KBM-7 (cell line): Measurements from ENCODE around the gene TKTL1.
"Not testable (repeated sequence)": the region's sequence is repeated elsewhere in the genome, so short reads cannot be mapped to it uniquely, and the experiment has no call there.

Experiments used
- DNase-seq: peaks from one replicate; pipeline ENCODE4 v3.0.0-alpha.2; 2015
- in situ Hi-C: fragments of 300-500 bp; cut with MboI; formaldehyde crosslinking; loops from 2 replicates; pipeline ENCODE4 v1.14.3; 2020; ENCODE audit warnings: low sequenced_read_pairs, low pct_unique_long_range_greater_than_20kb, mixed read lengths

TKTL1 gene

DNA sequence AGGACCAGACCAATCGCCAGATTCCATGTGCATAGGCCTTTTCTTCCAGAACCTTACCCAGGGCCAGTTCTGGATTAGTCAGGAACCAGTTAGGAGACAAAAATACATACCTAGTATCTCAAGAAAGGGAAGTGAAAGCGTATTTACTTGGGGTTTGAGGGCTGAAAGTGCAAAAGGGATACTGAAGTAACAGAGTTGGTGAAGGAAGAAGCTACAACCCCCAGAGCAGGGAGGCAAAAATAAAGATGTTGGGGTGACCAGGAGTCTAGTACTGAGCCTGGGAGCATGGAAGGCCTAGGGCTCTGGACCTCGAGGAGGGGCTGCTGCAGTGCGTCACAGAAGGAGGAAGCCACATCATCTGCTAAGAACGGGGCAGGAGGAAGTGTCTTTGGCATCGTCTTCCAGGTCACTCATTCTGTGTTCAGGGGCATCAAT is 38.3 kb downstream of the TKTL1 start:
- peak; percentile 33 for DNase-seq
- in situ Hi-C loops, result no loop called here

GRCh38 chrX:154334496-154334895 is 38.9 kb downstream of the TKTL1 start:
- DNase-seq, result no peak
- in situ Hi-C loops, result no loop called here

GRCh38 chrX:154341399-154342298 is 46.1 kb downstream of the TKTL1 start:
- DNase-seq, in situ Hi-C loops: not testable (repeated sequence)

GRCh38 chrX:154343063-154343462 is 47.5 kb downstream of the TKTL1 start:
- in situ Hi-C loops, DNase-seq: not testable (repeated sequence)

DNA sequence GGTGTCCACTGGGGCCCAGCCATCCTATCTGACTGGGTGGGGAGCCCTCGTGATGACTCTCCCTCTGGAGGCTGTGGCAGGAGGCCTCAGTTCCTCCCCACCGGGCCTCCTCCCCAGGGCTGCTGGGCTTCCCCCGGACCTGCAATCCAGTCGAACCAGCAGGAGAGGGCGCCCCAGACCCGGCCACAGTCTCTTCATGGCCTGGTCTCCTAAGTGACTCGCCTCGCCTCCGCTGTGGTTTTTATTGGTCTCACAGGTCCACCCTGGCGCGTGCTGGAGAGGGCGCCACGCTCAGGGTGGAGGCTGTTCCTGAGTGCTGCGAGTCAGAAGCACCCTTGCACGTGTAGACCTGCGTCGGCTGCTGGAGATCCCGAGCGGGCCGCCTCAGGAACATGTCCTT is 48.0 kb downstream of the TKTL1 start:
- in situ Hi-C loops, DNase-seq: not testable (repeated sequence)

GRCh38 chrX:154348114-154348531 is 52.5 kb downstream of the TKTL1 start:
- in situ Hi-C loops, result no loop called here
- no peak for DNase-seq

- in situ Hi-C loops, result no loop called here
These were observed 53.2 kb downstream of the TKTL1 start for GRCh38 chrX:154348646-154349358.

DNA sequence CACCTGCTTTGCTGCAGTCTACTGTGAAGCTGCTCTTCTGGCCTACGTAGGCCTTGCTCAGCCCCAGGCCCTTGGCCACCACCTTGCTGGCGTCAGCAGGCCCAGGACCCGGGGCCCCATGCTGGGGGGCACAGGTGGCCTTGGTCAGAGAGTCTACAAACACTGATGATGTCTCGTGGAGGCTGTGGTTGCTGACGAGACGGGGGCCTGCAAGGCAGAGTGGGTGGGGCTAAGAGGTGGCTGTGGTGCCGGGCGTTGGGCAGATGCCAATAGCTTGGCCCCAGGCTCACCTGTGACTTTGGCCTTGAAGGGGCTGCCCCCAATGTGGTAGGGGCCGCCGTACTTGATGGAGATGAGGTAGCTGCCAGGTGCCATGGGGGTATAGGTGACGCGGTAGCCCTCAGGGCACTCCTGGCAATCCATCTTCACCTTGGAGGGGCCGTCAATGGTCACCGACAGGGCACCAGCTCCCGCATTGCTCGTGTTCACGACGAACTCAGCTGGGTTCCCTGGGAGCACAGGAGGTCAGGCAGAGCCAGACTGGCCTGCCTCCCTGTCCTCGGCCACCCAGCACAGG is 53.9 kb downstream of the TKTL1 start:
- no peak for DNase-seq
- in situ Hi-C loops, result no loop called here

More at GRCh38 chrX:154348646-154349358, 53.2 kb downstream of the TKTL1 start:
- no peak for DNase-seq

DNA sequence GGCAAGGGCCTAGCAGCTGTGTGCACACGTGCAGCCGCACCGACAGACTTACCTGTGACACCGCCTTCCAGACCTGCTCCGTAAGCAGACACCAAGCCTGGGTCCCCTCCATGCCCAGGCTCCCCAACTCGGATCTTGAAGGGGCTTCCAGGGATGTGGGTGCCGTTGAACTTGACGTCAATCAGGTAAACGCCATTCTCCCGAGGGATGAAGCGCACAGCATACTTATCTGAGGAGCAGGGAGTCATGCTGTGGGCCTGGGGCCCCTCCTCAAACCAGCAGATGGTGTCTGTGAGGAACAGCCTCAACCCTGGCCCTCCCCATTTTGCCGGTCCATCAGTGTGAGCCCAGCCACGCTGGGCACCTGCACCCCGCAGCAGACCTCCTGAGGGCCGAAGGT is 54.4 kb downstream of the TKTL1 start:
- in situ Hi-C loops, result no loop called here
- DNase-seq, result no peak

GRCh38 chrX:154350429-154351182 is 55.0 kb downstream of the TKTL1 start:
- in situ Hi-C loops, result no loop called here
- no peak for DNase-seq

- no peak for DNase-seq
- in situ Hi-C loops, result no loop called here
These were observed 55.8 kb downstream of the TKTL1 start for GRCh38 chrX:154351183-154352011.

GRCh38 chrX:154352012-154352401 is 56.4 kb downstream of the TKTL1 start:
- in situ Hi-C loops, result no loop called here
- DNase-seq, result no peak

DNA sequence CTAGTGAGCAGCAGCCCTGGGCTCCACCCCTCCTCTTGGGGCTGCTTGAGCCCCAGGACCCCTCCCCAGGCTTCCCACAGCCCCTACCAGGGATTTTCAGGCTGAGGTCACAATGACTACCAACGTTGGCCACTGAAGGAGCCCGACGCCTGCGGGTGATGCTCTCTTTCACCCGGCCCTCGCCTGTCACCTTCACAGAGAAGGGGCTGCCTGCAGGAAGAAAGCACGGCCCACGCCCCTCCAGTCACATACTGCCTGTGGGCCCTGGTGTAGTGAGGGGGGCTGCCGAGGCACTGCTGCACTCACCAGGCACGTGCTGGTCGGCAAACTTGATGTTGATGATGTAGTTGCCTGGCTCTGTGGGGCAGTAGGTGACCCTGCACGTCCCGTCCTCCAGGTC is 56.9 kb downstream of the TKTL1 start:
- no peak for DNase-seq
- in situ Hi-C loops, result no loop called here

GRCh38 chrX:154353172-154353843 is 57.7 kb downstream of the TKTL1 start:
- in situ Hi-C loops, result no loop called here
- no peak for DNase-seq

DNA sequence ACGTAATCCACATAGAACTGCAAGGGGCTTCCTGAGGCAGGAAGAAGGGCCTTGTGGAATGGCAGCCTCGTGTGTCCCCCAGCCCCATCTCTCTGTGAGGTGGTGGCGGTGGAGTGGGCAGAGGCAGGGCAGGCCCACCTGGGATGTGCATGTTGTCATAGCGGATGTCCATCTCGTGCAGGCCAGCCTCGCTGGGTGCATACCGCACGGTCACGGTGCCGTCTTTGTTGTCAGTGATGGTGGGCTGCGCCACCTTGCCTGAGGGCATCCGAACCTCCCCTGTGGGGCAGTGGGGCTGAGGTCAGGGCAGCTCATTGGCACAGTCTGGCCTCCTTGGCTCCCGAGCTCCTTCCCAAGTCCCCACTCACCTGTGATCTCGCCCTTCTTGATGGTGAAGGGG is 58.4 kb downstream of the TKTL1 start:
- in situ Hi-C loops, result no loop called here
- no peak for DNase-seq

- in situ Hi-C loops, result no loop called here
- no peak for DNase-seq
These were observed 58.9 kb downstream of the TKTL1 start for GRCh38 chrX:154354516-154354915.

GRCh38 chrX:154355094-154355775 is 59.6 kb downstream of the TKTL1 start:
- no peak for DNase-seq

More at GRCh38 chrX:154355094-154355775, 59.6 kb downstream of the TKTL1 start:
- in situ Hi-C loops, result no loop called here
